CD8-positive, alpha-beta memory T cell (primary cell): ENCODE measurements around the gene ECSCR. TPM values are rescaled to one million over a fixed set of nuclear protein-coding genes. Genes with fewer than 3 reads are reported as not detected.
A peak's percentile ranks its signal among the peaks of the same experiment; 100 is the strongest.

ENCODE experiments used
- CTCF ChIA-PET: fragments of 350-600 bp; sonication (Branson Sonifier 250); formaldehyde crosslinking; loops from one replicate; lab custom pipeline; 2021; ENCODE audit warnings: antibody characterized with exemption; lab: Charles Lee
- POLR2A ChIA-PET: fragments of 350-600 bp; sonication (Branson Sonifier 250); formaldehyde crosslinking; loops from one replicate; lab custom pipeline; 2021; ENCODE audit warnings: antibody characterized with exemption; lab: Charles Lee
- DNase-seq, 5 donors: peaks; one replicate each; pipeline versions ENCODE4 v3.0.0 to v3.0.0-alpha.2; 2020 to 2022; ENCODE audit warnings: mixed read lengths in 1 of 5
- H3K27ac ChIP-seq: one replicate; pipeline ENCODE4 v1.7.0; 2013; ENCODE audit warnings: low read depth, mild to moderate bottlenecking, low read length, moderate library complexity
- H3K27me3 ChIP-seq: 2 replicates; pipeline ENCODE4 v1.7.0; 2013; ENCODE audit warnings: low read length, mild to moderate bottlenecking; ENCODE audit not compliant: insufficient read depth, poor library complexity, severe bottlenecking
- H3K36me3 ChIP-seq: 2 replicates; pipeline ENCODE4 v1.7.0; 2013; ENCODE audit warnings: mild to moderate bottlenecking, low read length, moderate library complexity; ENCODE audit not compliant: insufficient read depth
- H3K4me1 ChIP-seq: 2 replicates; pipeline ENCODE4 v1.7.0; 2013; ENCODE audit warnings: mild to moderate bottlenecking, low read length, moderate library complexity; ENCODE audit not compliant: insufficient read depth
- H3K4me3 ChIP-seq: 2 replicates; pipeline ENCODE4 v1.7.0; 2013; ENCODE audit warnings: mild to moderate bottlenecking, low read length
- H3K9me3 ChIP-seq: 2 replicates; pipeline ENCODE4 v1.7.0; 2013; ENCODE audit warnings: mild to moderate bottlenecking, low read length
- H3K27ac Mint-ChIP-seq, 8 donors: one replicate each; pipeline ENCODE4 v1.8.0; 2020 to 2021; ENCODE audit warnings: mixed read lengths in 8 of 8, mild to moderate bottlenecking in 6 of 8, inconsistent platforms in 3 of 8, moderate library complexity in 3 of 8
- H3K27me3 Mint-ChIP-seq, 2 donors: one replicate each; pipeline ENCODE4 v1.8.0; 2020 to 2021; ENCODE audit warnings: mixed read lengths in 2 of 2, mild to moderate bottlenecking in 1 of 2, moderate library complexity in 1 of 2
- H3K36me3 Mint-ChIP-seq, 3 donors: one replicate each; pipeline ENCODE4 v1.8.0; 2020 to 2021; ENCODE audit warnings: mixed read lengths in 3 of 3, inconsistent platforms in 1 of 3, mild to moderate bottlenecking in 1 of 3
- H3K4me1 Mint-ChIP-seq, 3 donors: one replicate each; pipeline ENCODE4 v1.8.0; 2020 to 2021; ENCODE audit warnings: mixed read lengths in 3 of 3, inconsistent platforms in 1 of 3, mild to moderate bottlenecking in 1 of 3
- H3K4me3 Mint-ChIP-seq, 7 donors: one replicate each; pipeline ENCODE4 v1.8.0; 2020 to 2021; ENCODE audit warnings: mixed read lengths in 7 of 7, mild to moderate bottlenecking in 6 of 7, moderate library complexity in 4 of 7, inconsistent platforms in 2 of 7
- H3K9me3 Mint-ChIP-seq, 5 donors: one replicate each; pipeline ENCODE4 v1.8.0; 2020 to 2022; ENCODE audit warnings: mixed read lengths in 5 of 5, mild to moderate bottlenecking in 3 of 5, moderate library complexity in 2 of 5, inconsistent platforms in 1 of 5
- polyA plus RNA-seq: library from polyadenylated mRNA; unstranded; fragments of 300-500 nt; fragmentation: Illumina TruSeq; gene quantifications from one replicate; pipeline ENCODE4 v1.2.3, GENCODE V29; 2021
- total RNA-seq, 2 experiments: library from RNA; stranded (reverse); gene quantifications; one replicate each; pipeline ENCODE4 v1.2.3, GENCODE V29; 2021

The ECSCR gene
- total and polyA plus RNA-seq, 3 experiments from 2014 or later = 0.82 to 0.83 TPM; not detected in 1

- Histone ChIP-seq H3K4me1 (peaks cover 22% of the 10 kb centered on the region), H3K4me3 (no peak overlapping the region), H3K36me3 (no peaks in the 10 kb centered on the region), H3K9me3 (no peaks in the 10 kb centered on the region), H3K27ac (no peak overlapping the region), H3K27me3 (no peaks in the 10 kb centered on the region)
- Mint-ChIP-seq H3K27ac (peak overlapping the region in 2 of 8 donors; percentile 12 to 72), H3K27me3 (no peaks in the 10 kb centered on the region), H3K36me3 (peaks cover 0 to 4% (median 3%) of the 10 kb centered on the region in 3 donors), H3K4me1 (peaks cover 25 to 34% (median 30%) of the 10 kb centered on the region in 3 donors), H3K9me3 (no peaks in the 10 kb centered on the region), H3K4me3 (no peak overlapping the region)
- ChIA-PET POLR2A (interaction anchor here (1.6 kb wide), 1 partner anchor 59 kb away, joined by 3 read pairs; no protein-coding TSS in a partner anchor), CTCF (interaction anchor here (0.7 to 4.8 kb wide), 3 partner anchors 9 to 59 kb away, joined by 3 to 38 read pairs (median 8); partner anchors contain the start of genes MZB1 and PAIP2)
- DNase-seq = no peak
Observed at GRCh38 chr5:139401546-139401945, 61.0 kb downstream of the ECSCR start.

- Mint-ChIP-seq H3K27me3 (no peaks in the 10 kb centered on the region), H3K36me3 (peaks cover 0 to 4% (median 3%) of the 10 kb centered on the region in 3 donors), H3K27ac (peak overlapping the region in 3 of 8 donors; percentile 13 to 65 (median 45)), H3K4me3 (peak overlapping the region in 3 of 7 donors; percentile 2 to 51 (median 41)), H3K4me1 (peaks cover 24 to 38% (median 29%) of the 10 kb centered on the region in 3 donors), H3K9me3 (no peaks in the 10 kb centered on the region)
- H3K27me3 ChIP-seq = no peaks in the 10 kb centered on the region
- H3K4me1 ChIP-seq = peaks cover 17% of the 10 kb centered on the region
- POLR2A ChIA-PET = no interaction called here
- CTCF ChIA-PET = interaction anchor here (4.8 kb wide), 1 partner anchor 8 kb away, joined by 38 read pairs; the partner anchor contains the start of gene MZB1
- H3K9me3 ChIP-seq = no peaks in the 10 kb centered on the region
- H3K27ac ChIP-seq = no peak overlapping the region
- H3K4me3 ChIP-seq = no peak overlapping the region
- H3K36me3 ChIP-seq = no peaks in the 10 kb centered on the region
- DNase-seq = no peak
Observed at GRCh38 chr5:139399501-139400121, 62.9 kb downstream of the ECSCR start.

Other genes starting within 250 kb of the ECSCR start
- gene MATR3, start 169.0 kb downstream of the ECSCR start, total RNA-seq = 100 to 1,000 TPM; 184 to 199 TPM
- 364 TPM for gene MATR3, start 169.0 kb downstream of the ECSCR start, polyA plus RNA-seq
- gene PAIP2, start 120.9 kb downstream of the ECSCR start, total RNA-seq = 10 to 100 TPM; 67.9 to 77.0 TPM
- 342 TPM for gene PAIP2, start 120.9 kb downstream of the ECSCR start, polyA plus RNA-seq
- under 1 TPM in 1 of 2 experiments, not detected in 1; 0.33 TPM for gene SLC23A1, start 79.4 kb downstream of the ECSCR start, total RNA-seq
- gene SLC23A1, start 79.4 kb downstream of the ECSCR start, polyA plus RNA-seq = not detected
- gene MZB1, start 72.8 kb downstream of the ECSCR start, total RNA-seq = 1 to 10 TPM; 5.1 to 6.4 TPM
- 3.5 TPM for gene MZB1, start 72.8 kb downstream of the ECSCR start, polyA plus RNA-seq
- gene PROB1, start 67.6 kb downstream of the ECSCR start, total RNA-seq = 1 to 10 TPM; 6.7 to 7.2 TPM
- 0.72 TPM for gene PROB1, start 67.6 kb downstream of the ECSCR start, polyA plus RNA-seq
- gene SPATA24, start 58.7 kb downstream of the ECSCR start, total RNA-seq = 1 to 10 TPM; 3.6 to 3.9 TPM
- 4.2 TPM for gene SPATA24, start 58.7 kb downstream of the ECSCR start, polyA plus RNA-seq
- 10 to 100 TPM; 25.3 to 25.7 TPM for gene DNAJC18, start 23.2 kb downstream of the ECSCR start, total RNA-seq
- gene DNAJC18, start 23.2 kb downstream of the ECSCR start, polyA plus RNA-seq = 10.2 TPM
- gene SMIM33, start 8.3 kb upstream of the ECSCR start, total RNA-seq = under 1 TPM; 0.11 to 0.28 TPM
- gene SMIM33, start 8.3 kb upstream of the ECSCR start, polyA plus RNA-seq = 1.1 TPM
- gene STING1, start 20.0 kb upstream of the ECSCR start, total RNA-seq = 100 to 1,000 TPM; 107 to 109 TPM
- gene STING1, start 20.0 kb upstream of the ECSCR start, polyA plus RNA-seq = 116 TPM
- 100 to 1,000 TPM; 253 to 274 TPM for gene UBE2D2, start 98.6 kb upstream of the ECSCR start, total RNA-seq
- gene UBE2D2, start 98.6 kb upstream of the ECSCR start, polyA plus RNA-seq = 285 TPM
- gene CXXC5, start 185.6 kb upstream of the ECSCR start, total RNA-seq = 1 to 10 TPM; 2.1 to 3.1 TPM
- gene CXXC5, start 185.6 kb upstream of the ECSCR start, polyA plus RNA-seq = 67.0 TPM